ENCODE results near the gene PIBF1.
"Not testable (repeated sequence)": the region's sequence is repeated elsewhere in the genome, so short reads cannot be mapped to it uniquely, and the experiment has no call there.

Gene PIBF1

GRCh38 chr13:72820898-72821279, 39.0 kb downstream of the PIBF1 start:
- DNase-seq, result no peak

- no peak for DNase-seq
Measured at GRCh38 chr13:72823081-72823480, 41.1 kb downstream of the PIBF1 start.

GRCh38 chr13:72823724-72824123, 41.8 kb downstream of the PIBF1 start:
- no peak for DNase-seq

- DNase-seq, result no peak
Measured at GRCh38 chr13:72834601-72835000, 52.7 kb downstream of the PIBF1 start.

- DNase-seq, result peak; percentile 5
Measured at GRCh38 chr13:72839831-72840426, 58.0 kb downstream of the PIBF1 start.

- no peak for DNase-seq
Measured at GRCh38 chr13:72842991-72843390, 61.1 kb downstream of the PIBF1 start.

GRCh38 chr13:72845148-72845547, 63.2 kb downstream of the PIBF1 start:
- not testable (repeated sequence) for DNase-seq

- DNase-seq, result no peak
Measured at GRCh38 chr13:72849571-72849970, 67.6 kb downstream of the PIBF1 start.

- no peak for DNase-seq
Measured at GRCh38 chr13:72850959-72851677, 69.2 kb downstream of the PIBF1 start.

- DNase-seq, result no peak
Measured at GRCh38 chr13:72851678-72852014, 69.7 kb downstream of the PIBF1 start.

GRCh38 chr13:72852207-72852606, 70.3 kb downstream of the PIBF1 start:
- no peak for DNase-seq

GRCh38 chr13:72853000-72853399, 71.1 kb downstream of the PIBF1 start:
- DNase-seq, result no peak

- DNase-seq, result no peak
Measured at GRCh38 chr13:72864142-72865011, 82.4 kb downstream of the PIBF1 start.

GRCh38 chr13:72868229-72868628, 86.3 kb downstream of the PIBF1 start:
- no peak for DNase-seq

- no peak for DNase-seq
Measured at GRCh38 chr13:72875233-72875632, 93.3 kb downstream of the PIBF1 start.

- DNase-seq, result no peak
Measured at GRCh38 chr13:72884101-72884500, 102.2 kb downstream of the PIBF1 start.

- no peak for DNase-seq
Measured at GRCh38 chr13:72886272-72887067, 104.5 kb downstream of the PIBF1 start.

- DNase-seq, result no peak
Measured at GRCh38 chr13:72889495-72889894, 107.6 kb downstream of the PIBF1 start.

GRCh38 chr13:72890546-72890945, 108.6 kb downstream of the PIBF1 start:
- DNase-seq, result no peak

- DNase-seq, result no peak
Measured at GRCh38 chr13:72891423-72891822, 109.5 kb downstream of the PIBF1 start.

- DNase-seq, result no peak
Measured at GRCh38 chr13:72896869-72897268, 114.9 kb downstream of the PIBF1 start.

GRCh38 chr13:72901546-72901945, 119.6 kb downstream of the PIBF1 start:
- not testable (repeated sequence) for DNase-seq

GRCh38 chr13:72908416-72908815, 126.5 kb downstream of the PIBF1 start:
- DNase-seq, result no peak

Data from SHP77 treated with DMSO at 0.1 percent for 48 hours (cell line).